Activated T-cell treated with anti-CD3 and anti-CD28 coated beads for 24 hours (primary cell): Measurements from ENCODE around the gene TMEM222.

ENCODE experiments used
- DNase-seq: peaks from one replicate; pipeline ENCODE4 v3.0.0-alpha.2; 2020; ENCODE audit warnings: low read depth

The TMEM222 gene

DNA sequence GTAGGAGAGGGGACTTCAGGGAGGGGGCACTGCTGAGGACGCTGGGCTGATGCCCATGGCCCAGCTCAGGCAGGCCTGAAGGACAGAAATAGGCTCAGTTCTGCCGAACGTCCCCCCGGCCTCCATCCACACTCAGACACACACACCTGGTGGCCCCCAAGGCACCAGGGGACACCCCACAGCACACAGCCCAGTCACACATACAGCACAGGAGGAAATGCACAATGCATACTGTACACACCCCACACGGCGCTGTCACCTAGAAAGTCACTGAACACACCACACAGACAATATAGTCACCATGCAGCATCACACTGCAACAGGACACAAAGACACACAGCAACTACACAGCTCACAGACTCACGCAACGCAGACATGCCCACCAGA is 20.4 kb downstream of the TMEM222 start:
- no peak for DNase-seq

DNA sequence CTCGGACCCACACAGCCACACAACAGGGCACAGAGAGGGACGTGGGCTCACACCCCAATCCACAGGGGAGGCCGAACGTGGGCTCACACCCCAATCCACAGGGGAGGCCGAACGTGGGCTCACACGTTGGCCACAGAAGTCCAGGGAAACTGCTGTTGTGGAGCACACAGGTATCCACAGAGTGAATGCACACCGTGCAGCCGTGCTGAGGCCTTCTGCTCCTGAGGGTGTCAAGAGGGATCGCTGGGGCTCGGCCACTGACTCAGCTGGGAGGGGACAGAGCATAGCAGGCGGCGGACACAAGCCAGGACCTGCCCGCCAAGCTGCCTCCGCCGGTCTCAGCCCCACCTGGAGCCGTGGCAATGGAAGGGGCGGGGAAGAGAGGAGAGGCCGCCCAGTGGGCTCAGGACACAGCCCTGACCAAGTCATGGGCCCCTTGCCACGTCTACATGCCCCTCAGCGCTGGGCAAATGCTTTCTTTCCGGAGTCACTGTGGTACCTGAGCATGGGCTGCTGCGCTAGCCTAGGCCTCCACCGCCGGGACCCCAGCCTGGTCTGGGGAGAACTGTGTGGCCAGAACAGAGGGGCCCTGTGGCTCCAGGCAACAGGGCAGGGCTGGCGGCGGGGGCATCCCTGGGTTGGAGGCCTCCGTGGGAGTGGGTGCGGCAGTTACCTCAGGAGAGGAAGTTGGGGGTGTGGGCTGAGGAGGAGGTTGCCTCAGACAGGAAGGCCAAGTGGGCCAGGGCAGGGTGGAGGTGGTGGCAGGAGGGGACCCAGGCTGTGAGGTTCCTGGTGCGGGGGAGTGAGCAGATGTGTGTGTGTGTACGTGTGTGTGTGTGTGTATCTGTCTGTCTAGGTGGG is 21.0 kb downstream of the TMEM222 start:
- peak; percentile 47 for DNase-seq

DNA sequence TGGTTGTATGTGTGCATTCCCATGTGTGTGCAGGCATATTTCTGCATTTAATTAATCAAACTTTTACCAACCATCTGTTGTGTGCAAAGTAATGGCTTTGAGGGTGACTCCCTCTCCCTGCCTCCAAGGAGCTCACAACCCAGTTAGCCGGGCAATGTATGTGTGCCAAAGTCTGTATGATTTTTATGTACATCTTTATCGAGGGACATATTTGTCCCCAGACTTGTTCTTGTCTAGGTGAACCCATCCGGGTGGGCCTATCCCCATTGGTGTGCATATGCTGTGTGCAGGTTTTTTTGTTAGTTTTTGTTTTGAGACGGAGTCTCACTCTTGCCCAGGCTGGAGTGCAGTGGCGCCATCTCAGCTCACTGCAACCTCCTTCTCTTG is 21.7 kb downstream of the TMEM222 start:
- no peak for DNase-seq

DNA sequence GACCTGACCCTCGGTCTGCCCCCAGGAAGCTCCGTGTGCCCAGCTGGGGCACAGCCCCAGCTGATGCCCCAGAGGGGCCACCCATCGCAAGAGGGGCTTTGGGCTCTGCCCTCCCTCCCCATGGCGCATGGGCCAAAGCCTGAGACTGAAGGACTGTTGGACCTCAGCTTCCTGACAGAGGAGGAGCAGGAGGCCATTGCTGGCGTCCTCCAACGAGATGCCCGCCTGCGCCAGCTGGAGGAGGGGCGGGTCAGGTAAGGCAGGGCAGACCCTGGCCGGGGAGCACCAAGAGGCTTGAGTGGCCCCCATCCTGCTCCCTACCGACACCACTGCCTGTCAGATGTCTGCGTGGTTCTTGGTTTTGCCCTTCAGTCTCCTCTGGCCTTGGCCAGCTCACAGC is 23.3 kb downstream of the TMEM222 start:
- no peak for DNase-seq

DNA sequence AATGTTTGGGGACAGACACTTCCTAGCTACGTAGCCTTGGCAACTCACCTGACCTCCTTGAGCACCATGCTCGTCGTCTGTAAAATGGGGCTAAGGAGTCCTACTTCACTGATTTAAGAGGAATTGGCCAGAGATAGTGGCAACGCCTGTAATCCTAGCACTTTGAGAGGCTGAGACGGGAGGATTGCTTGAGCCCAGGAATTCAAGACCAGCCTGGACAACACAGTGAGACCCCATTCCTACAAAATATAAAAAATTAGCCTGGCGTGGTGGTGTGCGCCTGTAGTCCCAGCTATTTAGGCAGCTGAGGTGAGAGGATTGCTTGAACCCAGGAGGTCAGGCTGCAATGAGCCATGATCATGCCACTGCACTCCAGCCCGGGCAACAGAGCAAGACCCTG is 24.4 kb downstream of the TMEM222 start:
- no peak for DNase-seq

DNA sequence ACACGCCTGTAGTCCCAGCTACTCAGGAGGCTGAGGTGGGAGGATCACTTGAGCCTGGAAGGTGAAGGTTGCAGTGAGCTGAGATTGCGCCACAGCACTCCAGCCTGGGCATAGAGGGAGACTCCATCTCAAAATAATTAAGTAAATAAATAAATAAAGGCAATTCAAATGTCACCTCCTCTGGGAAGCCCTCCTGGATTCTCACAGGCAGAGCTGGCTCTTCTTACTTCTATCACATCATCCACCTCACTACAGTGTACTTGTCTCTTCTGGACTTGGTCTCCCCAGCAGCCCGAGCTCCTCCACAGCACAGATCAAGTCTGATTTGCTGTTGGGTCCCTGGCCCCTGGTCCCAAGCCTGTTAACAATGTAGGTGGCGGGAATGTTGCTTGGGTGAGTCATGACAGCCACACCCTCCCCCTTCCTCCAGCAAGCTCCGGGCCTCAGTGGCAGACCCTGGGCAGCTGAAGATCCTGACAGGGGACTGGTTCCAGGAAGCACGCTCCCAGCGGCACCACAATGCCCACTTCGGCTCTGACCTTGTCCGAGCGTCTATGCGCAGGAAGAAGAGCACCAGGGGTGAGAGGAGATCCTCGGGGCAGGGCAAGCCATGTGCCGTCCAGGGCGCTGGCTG is 25.1 kb downstream of the TMEM222 start:
- no peak for DNase-seq

DNA sequence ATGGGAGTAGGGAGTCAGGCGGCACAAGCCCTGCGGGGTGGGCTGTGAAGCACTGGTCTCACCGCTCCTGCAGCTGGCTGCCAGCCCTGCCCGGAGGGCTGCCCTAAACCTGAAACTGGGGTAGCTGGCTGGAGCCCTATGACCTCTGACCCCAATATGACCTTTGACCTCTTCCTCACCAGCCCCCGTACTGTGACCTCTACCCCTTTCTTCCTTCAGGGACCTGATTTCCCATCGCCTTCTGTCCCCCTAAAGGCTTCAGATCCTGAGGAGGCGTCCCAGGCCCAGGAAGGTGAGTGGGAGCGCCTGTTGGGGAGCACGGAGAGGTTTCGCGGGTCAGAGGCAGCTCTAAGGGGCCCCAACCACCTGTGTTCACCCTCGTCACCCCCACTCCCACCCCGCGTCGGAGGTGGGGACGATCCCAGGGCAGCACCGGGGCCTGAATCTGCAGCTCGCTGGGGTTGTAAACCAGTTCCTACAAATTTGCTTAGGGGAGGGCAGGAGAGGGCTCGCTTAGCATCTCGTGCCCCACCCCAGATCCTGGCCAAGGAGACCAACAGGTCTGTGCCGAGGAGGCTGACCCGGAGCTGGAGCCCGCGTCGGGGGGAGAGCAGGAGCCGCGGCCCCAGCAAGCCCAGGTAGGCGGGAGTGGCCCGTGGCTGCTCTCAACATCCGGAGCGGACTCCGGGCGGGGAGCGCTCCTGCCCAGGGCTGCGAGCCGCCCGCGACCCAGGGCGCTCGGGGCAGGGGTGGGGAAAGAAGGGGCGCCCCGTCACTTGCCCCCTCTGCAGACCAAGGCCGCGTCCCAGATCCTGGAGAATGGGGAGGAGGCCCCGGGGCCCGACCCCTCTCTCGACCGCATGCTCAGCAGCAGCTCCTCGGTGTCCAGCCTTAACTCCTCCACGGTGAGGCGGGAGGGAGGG is 27.2 kb downstream of the TMEM222 start:
- no peak for DNase-seq

DNA sequence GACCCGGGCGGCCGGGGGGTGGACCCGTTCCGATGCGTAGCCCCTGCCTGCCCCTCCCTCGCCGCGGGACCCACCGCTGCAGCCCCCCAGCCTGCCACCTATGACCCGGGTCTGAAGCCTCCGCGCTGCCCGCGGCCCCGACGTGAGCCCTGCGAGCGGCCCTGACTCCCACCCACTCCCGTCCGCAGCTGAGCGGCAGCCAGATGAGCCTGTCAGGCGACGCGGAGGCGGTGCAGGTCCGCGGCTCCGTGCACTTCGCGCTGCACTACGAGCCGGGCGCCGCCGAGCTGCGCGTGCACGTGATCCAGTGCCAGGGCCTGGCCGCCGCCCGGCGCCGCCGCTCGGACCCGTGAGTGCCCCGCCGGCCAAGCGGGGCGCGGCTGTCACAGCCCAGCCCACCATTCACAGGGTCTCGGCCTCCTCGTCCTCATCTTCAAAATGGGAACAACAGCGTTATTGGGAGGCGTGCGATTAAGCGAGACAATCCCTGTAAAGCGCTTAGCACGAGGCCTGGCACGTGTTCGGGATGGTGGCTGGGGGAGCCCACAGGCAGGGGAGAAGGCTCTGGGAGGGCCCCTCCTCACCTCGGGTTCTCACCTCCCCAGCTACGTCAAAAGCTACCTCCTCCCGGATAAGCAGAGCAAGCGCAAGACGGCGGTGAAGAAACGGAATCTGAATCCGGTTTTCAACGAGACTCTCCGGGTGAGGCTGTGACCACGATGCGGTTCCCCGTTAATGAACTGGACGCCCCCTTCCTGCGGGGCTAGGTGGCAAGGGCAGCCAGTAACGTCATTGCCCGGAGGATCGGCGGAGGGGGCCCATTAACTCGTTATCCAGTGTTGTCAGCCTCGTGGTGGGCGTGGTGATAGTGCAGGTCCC is 28.1 kb downstream of the TMEM222 start:
- DNase-seq: no peak

DNA sequence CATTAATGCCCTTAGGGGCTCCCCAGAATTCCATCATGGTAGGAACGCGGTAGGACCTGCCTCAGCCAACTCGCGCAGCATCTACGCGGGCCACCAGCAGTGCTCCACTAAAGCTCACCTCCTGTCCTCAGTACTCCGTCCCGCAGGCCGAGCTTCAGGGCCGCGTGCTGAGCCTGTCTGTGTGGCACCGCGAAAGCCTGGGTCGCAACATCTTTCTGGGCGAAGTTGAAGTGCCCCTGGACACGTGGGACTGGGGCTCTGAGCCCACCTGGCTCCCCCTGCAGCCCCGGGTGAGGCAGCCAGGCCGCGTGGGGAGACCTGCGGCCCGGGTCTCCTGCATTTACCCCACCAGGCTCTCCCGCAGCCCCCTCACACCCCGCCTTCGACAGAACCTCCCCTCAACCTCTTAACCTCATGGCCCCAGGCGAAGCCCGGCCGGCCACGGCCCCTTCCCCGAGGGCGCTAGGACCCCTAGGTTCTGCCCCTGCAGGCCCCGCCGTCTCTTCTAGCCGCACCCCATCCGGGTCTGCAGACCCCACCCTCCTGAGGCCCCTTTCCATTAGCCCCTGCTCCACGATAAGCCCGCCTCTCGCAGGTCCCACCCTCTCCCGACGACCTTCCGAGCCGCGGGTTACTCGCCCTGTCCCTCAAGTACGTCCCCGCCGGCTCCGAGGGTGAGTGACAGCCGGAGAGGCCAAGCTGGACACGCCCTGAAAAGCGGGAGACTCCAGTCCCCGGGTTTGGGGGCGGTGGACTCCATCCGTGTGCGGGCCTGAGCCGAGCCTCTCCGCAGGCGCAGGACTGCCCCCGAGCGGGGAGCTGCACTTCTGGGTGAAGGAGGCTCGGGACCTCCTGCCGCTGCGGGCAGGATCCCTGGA is 28.9 kb downstream of the TMEM222 start:
- DNase-seq: no peak

DNA sequence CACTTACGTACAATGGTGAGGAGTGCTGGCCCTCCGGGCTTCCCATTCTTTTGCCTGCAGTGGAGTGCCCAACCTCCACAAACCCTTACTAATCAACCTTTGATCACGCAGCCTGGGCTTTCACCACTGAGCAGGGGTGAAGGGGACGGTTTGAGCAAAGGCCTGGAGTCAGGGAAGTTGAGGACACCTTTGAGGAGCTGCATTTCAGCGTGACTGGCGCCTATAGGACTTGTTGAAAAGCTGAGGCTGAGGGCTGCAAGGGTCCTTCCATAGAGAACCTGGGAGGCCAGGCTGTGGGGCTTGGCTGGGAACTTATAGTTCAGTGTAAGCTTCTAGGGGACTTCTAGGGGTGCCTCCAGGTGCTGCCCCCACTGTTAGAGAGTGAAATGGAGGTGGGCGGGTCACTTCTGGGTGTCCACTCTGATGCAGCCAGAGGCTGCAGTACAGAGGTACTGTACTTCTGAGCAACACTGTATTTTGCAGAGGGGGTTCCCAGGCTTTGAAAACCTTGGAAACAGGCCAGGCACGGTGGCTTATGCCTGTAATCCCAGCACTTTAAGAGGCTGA is 29.7 kb downstream of the TMEM222 start:
- no peak for DNase-seq

DNA sequence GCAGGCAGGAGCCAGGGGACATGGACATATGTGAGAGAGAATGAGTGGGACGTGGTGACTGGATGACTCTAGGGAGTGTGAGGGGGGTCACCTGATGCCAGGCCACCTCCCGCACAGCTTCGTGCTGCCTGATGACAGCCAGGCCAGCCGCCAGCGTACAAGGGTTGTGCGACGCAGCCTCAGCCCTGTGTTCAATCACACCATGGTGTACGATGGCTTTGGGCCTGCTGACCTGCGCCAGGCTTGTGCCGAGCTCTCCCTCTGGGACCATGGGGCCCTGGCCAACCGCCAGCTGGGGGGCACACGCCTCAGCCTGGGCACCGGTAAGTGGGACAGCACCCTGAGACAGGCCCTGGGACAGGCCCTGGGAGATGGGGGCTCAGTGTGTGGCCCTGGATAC is 31.2 kb downstream of the TMEM222 start:
- DNase-seq: no peak

DNA sequence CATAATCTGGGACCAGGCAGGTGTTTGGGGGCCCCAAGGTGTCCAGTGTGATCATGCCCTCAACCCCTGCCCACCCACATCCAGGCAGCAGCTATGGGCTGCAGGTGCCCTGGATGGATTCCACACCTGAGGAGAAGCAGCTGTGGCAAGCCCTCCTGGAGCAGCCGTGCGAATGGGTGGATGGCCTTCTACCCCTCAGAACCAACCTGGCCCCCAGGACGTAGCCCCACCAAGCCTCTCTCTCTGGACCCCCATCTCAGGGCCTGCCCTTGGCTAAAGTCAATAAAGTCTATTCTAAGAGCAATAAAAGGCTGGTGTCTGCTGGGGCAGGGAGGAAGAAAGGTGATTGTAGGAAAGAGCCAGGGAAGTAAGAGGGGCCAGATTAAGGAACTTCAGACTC is 31.7 kb downstream of the TMEM222 start:
- DNase-seq: no peak

DNA sequence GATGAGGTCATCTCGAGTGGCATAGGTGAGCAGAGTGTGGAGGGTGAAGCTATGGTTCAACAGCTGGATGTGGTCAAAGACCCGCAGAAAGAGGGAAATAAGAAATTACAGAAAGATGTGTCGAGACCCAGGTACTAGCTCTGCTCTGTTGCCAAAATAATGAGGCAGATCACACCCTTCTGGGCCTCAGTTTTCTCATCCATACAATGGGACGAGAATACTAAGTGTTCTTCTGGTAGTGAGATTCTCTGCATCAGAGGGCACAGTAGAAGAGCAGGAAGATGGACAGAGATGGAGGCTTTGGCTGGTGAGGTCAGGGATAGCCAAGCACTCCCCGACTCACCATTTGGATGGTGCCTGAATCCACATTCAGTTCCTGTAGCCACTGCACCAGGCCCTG is 33.7 kb downstream of the TMEM222 start:
- no peak for DNase-seq

DNA sequence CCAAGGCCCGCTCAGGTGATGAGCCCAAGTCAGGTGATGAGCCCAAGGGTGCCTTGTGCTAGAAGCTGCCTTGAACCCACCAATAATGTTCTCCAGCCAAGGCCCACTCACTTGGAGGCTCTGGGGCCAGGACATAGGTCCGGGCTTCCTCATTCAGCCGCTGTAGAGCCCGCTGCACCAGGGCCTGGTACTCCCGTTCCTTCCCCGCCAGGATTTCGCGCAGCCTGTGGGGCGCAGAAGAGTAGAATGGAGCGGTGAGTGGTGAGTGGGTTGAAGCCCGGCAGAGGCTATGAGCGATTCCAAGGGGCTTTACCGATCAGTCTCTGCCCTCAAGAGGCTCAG is 34.3 kb downstream of the TMEM222 start:
- DNase-seq: no peak

DNA sequence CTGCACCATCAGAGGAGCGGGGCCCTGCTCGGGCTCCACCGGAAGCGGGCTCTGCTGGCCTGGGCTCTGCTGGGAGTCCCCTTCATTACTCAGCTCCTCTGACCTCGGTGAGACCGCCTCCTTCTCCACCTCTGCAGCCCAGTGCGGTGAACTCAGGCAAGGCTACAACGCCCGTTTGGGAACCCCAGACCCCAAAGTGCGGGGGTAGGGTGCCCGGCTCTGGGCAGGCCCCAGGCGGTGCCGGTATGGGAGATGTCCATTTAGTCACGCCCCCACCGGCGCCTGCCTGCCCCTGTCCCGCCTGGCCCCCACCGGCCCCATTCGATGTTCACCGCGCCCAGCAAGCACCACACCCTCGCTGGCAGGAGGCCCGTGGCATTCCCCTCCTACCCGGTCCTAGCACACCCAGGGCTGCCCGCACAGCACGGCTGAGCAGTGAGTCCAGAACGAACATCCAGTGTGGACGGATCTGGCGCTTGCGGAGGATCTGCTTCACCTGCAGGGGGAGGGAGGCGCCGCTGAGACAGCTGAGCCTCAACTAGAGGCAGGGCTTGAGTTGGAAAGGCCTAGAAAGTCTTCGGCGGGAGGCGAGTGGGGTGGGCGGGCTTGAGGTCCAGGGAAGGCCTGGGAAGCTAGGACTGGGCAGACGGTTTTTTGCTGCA is 34.8 kb downstream of the TMEM222 start:
- no peak for DNase-seq

DNA sequence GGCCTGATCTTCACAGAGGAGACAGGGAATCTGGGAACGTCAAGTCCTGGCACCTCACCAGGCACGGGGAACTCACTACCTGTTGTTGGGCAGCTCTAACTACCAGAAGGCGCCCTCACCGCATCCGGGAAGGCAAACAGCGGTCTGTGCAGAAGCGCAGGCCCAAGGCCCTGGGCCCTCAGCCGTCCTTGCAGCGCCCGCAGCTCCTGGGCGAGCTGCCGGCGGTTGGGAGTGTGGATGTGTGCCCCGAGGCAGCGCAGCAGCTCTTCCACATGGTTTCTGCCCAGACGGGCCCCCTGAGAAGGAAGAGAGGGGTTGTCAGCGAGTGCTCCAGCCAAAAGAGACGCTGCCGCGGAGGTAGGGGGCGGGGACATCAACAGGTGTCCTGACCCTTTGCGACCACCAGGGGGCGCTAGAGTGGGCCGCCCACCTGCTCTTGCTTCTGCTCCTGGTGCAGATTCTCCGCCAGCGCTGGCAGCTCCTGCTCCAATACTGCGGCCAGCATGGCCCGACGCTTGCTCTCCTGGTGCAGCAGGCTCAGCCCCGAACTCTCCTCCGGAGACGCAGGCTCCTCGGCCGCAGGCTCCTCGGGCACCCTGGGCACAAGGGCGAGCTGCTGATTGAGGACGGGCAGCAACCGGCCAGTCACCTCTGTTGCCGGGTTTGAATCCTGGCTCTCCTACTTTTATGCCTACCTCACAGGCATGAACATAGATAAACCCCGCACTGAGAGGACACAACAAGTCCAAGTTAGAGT is 35.5 kb downstream of the TMEM222 start:
- DNase-seq: peak; percentile 75

DNA sequence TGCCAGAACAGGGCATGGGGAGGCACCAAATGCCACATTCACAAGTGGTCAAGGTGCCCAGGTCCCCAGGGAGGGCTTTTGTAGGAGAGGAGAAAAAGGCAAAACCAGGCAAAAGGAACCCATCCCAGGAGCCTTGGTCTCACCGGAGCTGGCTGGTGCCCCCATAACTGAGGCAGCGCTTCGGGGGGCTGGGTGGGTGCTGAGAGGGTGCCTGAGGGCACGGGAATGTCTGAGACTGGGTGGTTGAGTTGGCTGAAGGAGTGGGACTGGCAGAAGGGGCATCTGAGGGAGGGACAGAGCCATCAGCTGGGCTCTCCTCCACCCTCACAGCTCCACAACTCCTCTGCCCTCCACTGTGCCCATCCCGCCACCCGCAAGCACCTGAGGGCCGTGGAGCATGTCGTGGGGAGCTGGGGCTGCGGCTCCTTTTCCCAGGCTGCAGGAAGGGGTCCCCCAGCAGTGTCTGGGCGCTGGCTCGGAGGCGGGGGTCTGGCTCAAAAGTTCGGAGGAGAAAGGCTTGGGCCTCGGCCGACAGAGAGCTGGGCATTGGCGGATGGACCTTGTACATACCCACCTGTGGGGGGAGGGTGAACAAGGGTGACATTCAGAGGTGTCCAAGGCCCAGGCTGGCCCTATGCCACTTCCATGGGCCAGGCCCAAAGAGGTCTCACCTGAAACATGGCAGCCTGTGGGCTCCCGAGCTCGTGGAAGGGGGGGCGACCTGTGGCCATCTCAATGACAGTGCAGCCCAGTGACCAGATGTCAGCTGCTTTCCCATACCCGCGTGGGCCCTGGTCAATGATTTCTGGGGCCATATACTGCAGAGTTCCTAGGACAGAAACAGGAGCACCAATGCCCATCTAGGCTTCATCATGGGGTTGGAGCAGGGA is 36.3 kb downstream of the TMEM222 start:
- no peak for DNase-seq

DNA sequence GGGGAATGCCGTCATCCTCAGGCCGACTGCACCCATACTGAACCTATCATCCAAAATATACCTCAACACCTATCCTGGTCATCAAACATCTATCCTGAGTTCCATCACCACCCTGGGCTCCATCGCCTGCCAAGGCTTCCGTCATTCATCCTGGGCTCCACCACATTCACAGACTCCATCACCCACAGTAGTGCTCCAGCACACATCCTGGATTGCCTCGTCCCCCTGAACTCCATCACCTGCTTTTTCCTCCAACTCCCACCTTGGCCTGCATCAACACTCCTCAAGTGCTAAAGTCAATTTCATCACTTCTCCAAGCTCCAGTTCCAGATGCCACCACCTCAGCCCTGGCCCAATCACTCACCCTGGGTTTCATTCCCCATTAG is 37.0 kb downstream of the TMEM222 start:
- no peak for DNase-seq
